ENCODE results near the gene UCK2. TPM values are rescaled to one million over a fixed set of nuclear protein-coding genes. Genes with fewer than 3 reads are reported as not detected.

UCK2 gene
- total and polyA plus RNA-seq, 2 donors (not counting 1 experiment from before 2014, with no cell fraction given) = 8.9 to 11.5 TPM

GRCh38 chr1:165845569-165845968 is 18.2 kb downstream of the UCK2 start:
- intact Hi-C loops (cut with micrococcal nuclease) = no loop called here
- WGBS (ENCODE audit: insufficient coverage) = 100% methylated on average over 2 of the region's 3 CpGs
- Mint-ChIP-seq H3K4me1 (peaks cover 23% of the 10 kb centered on the region), H3K27ac (no peak overlapping the region), H3K27me3 (no peaks in the 10 kb centered on the region), H3K9me3 (ENCODE audit: insufficient read depth) (no peaks in the 10 kb centered on the region), H3K4me3 (no peak overlapping the region)
- DNase-seq (no peak), ATAC-seq (ENCODE audit: low read depth) (no peak)
- ChIA-PET CTCF (interaction anchor here (1.4 to 1.5 kb wide), 2 partner anchors 26 to 69 kb away, joined by 3 to 6 read pairs; no protein-coding TSS in a partner anchor), POLR2A (no interaction called here)
- no peaks in the 10 kb centered on the region for H3K36me3 ChIP-seq (replicated peaks in 1 of 2; ENCODE audit: control extremely low read depth in 1 of 2, control insufficient read depth in 1 of 2, extremely low read depth in 1 of 2, insufficient read depth in 2 of 2, low read length in 1 of 2)
- H3K4me3 ChIP-seq (ENCODE audit: control extremely low read depth in 1 of 5, extremely low read depth in 1 of 5, insufficient read depth in 1 of 5, low read depth in 2 of 5, low read length in 4 of 5) = no peak overlapping the region
- H3K79me2 ChIP-seq (ENCODE audit: control insufficient read depth, insufficient read depth, low read length) = peaks cover 63% of the 10 kb centered on the region
- no peaks in the 10 kb centered on the region for H3K27me3 ChIP-seq (replicated peaks in 1 of 4; ENCODE audit: control extremely low read depth in 1 of 4, control insufficient read depth in 3 of 4, insufficient read depth in 4 of 4, low read length in 3 of 4)
- no peak overlapping the region for H3K4me2 ChIP-seq (replicated peaks; ENCODE audit: low read depth, low read length, poor library complexity, severe bottlenecking)
- no peak overlapping the region for H3K27ac ChIP-seq (ENCODE audit: low read length in 2 of 2)
- H3K9me3 ChIP-seq (ENCODE audit: control extremely low read depth in 1 of 3, control insufficient read depth in 2 of 3, insufficient read depth in 1 of 3, low read length in 2 of 3) = peaks cover 0 to 5% (median 0%) of the 10 kb centered on the region in 3 donors
- no peak for TF ChIP-seq EZH2 (IDR thresholded peaks at IDR 0.05; ENCODE audit: borderline replicate concordance, insufficient read depth, low read depth, low read length, poor library complexity, severe bottlenecking)
- TF ChIP-seq CTCF (IDR thresholded peaks at IDR 0.05) = no peak
- H3K4me1 ChIP-seq (ENCODE audit: control insufficient read depth in 2 of 2, insufficient read depth in 2 of 2, low read length in 2 of 2) = peaks cover 6 to 11% of the 10 kb centered on the region in 2 donors
- no peak overlapping the region for H3K9ac ChIP-seq (ENCODE audit: low read length)
- H4K20me1 ChIP-seq (ENCODE audit: control insufficient read depth, insufficient read depth, low read length, poor library complexity, severe bottlenecking) = peaks cover 7% of the 10 kb centered on the region
- no peak overlapping the region for H2AFZ ChIP-seq (ENCODE audit: insufficient read depth, low read depth, low read length, poor library complexity, severe bottlenecking)

GRCh38 chr1:165845992-165846748 is 18.8 kb downstream of the UCK2 start:
- no peak overlapping the region for H2AFZ ChIP-seq (ENCODE audit: insufficient read depth, low read depth, low read length, poor library complexity, severe bottlenecking)
- H3K9me3 ChIP-seq (ENCODE audit: control extremely low read depth in 1 of 3, control insufficient read depth in 2 of 3, insufficient read depth in 1 of 3, low read length in 2 of 3) = peaks cover 0 to 5% (median 0%) of the 10 kb centered on the region in 3 donors
- no peak overlapping the region for H3K4me2 ChIP-seq (replicated peaks; ENCODE audit: low read depth, low read length, poor library complexity, severe bottlenecking)
- no peaks in the 10 kb centered on the region for H3K27me3 ChIP-seq (replicated peaks in 1 of 4; ENCODE audit: control extremely low read depth in 1 of 4, control insufficient read depth in 3 of 4, insufficient read depth in 4 of 4, low read length in 3 of 4)
- ATAC-seq (ENCODE audit: low read depth) (no peak), DNase-seq (no peak)
- H3K9me3 Mint-ChIP-seq (ENCODE audit: insufficient read depth) = no peaks in the 10 kb centered on the region
- H3K4me1 ChIP-seq (ENCODE audit: control insufficient read depth in 2 of 2, insufficient read depth in 2 of 2, low read length in 2 of 2) = peaks cover 10 to 15% of the 10 kb centered on the region in 2 donors
- no peaks in the 10 kb centered on the region for H3K36me3 ChIP-seq (replicated peaks in 1 of 2; ENCODE audit: control extremely low read depth in 1 of 2, control insufficient read depth in 1 of 2, extremely low read depth in 1 of 2, insufficient read depth in 2 of 2, low read length in 1 of 2)
- H3K4me1 Mint-ChIP-seq = peaks cover 26% of the 10 kb centered on the region
- no peak for TF ChIP-seq EZH2 (IDR thresholded peaks at IDR 0.05; ENCODE audit: borderline replicate concordance, insufficient read depth, low read depth, low read length, poor library complexity, severe bottlenecking)
- TF ChIP-seq CTCF (IDR thresholded peaks at IDR 0.05) = no peak
- no peak overlapping the region for H3K27ac ChIP-seq (ENCODE audit: low read length in 2 of 2)
- WGBS (ENCODE audit: insufficient coverage) = 100% methylated on average over 1 of the region's 2 CpGs
- intact Hi-C loops (cut with micrococcal nuclease) = no loop called here
- H3K4me3 Mint-ChIP-seq = no peak overlapping the region
- H3K4me3 ChIP-seq (ENCODE audit: control extremely low read depth in 1 of 5, extremely low read depth in 1 of 5, insufficient read depth in 1 of 5, low read depth in 2 of 5, low read length in 4 of 5) = no peak overlapping the region
- H4K20me1 ChIP-seq (ENCODE audit: control insufficient read depth, insufficient read depth, low read length, poor library complexity, severe bottlenecking) = peaks cover 7% of the 10 kb centered on the region
- peaks cover 65% of the 10 kb centered on the region for H3K79me2 ChIP-seq (ENCODE audit: control insufficient read depth, insufficient read depth, low read length)
- ChIA-PET POLR2A (no interaction called here), CTCF (interaction anchor here (1.5 kb wide), 1 partner anchor 68 kb away, joined by 6 read pairs; no protein-coding TSS in a partner anchor)
- H3K9ac ChIP-seq (ENCODE audit: low read length) = no peak overlapping the region
- no peaks in the 10 kb centered on the region for H3K27me3 Mint-ChIP-seq
- H3K27ac Mint-ChIP-seq = no peak overlapping the region

All from B cell (primary cell).